OCI-LY3 (cell line): Measurements from ENCODE around the gene TMEM150C.

Source experiments
- H2AFZ ChIP-seq: fragments of 200-600, 300-600 bp; shearing (Covaris generic); 2 replicates; pipeline ENCODE4 v1.6.0; 2014; ENCODE audit warnings: antibody characterized with exemption, low read depth, low read length
- H3K27ac ChIP-seq: fragments of 200-600, 300-600 bp; sonication (generic); 2 replicates; pipeline ENCODE4 v1.5.1; 2014; ENCODE audit warnings: mild to moderate bottlenecking, low read length, moderate library complexity, mixed read lengths
- H3K27me3 ChIP-seq: fragments of 200-600, 300-600 bp; sonication (generic); 2 replicates; pipeline ENCODE4 v1.6.1; 2014; ENCODE audit warnings: low read depth, low read length, mixed read lengths
- H3K36me3 ChIP-seq: fragments of 200-600, 300-600 bp; sonication (generic); replicated peaks from 2 replicates; pipeline ENCODE3; 2014; ENCODE audit warnings: low read depth, low read length, mixed read lengths
- H3K4me1 ChIP-seq: fragments of 300-600, 200-600 bp; sonication (generic); 2 replicates; pipeline ENCODE4 v1.6.1; 2014; ENCODE audit warnings: low read length, mixed read lengths
- H3K4me2 ChIP-seq: fragments of 200-600, 300-600 bp; sonication (generic); 2 replicates; pipeline ENCODE4 v1.6.1; 2014; ENCODE audit warnings: low read length, mixed read lengths
- H3K4me3 ChIP-seq: fragments of 300-600, 200-600 bp; sonication (generic); 2 replicates; pipeline ENCODE4 v1.5.1; 2014; ENCODE audit warnings: antibody characterized with exemption, mild to moderate bottlenecking, low read length, moderate library complexity
- H3K79me2 ChIP-seq: fragments of 300-600, 200-600 bp; shearing (Covaris generic); 2 replicates; pipeline ENCODE4 v1.6.1; 2014; ENCODE audit warnings: mild to moderate bottlenecking, low read length, mixed read lengths
- H3K9ac ChIP-seq: fragments of 300-600, 200-600 bp; shearing (Covaris generic); 2 replicates; pipeline ENCODE4 v1.6.0; 2014; ENCODE audit warnings: mild to moderate bottlenecking, low read length, moderate library complexity
- H3K9me3 ChIP-seq: fragments of 200-600, 300-600 bp; shearing (Covaris generic); 2 replicates; pipeline ENCODE4 v1.6.1; 2014; ENCODE audit warnings: low read length, mixed read lengths; ENCODE audit not compliant: insufficient read depth
- H4K20me1 ChIP-seq: fragments of 200-600, 300-600 bp; sonication (generic); 2 replicates; pipeline ENCODE4 v1.6.1; 2016; ENCODE audit warnings: low read length, mixed read lengths; ENCODE audit not compliant: insufficient read depth
- CTCF ChIP-seq: fragments of 200-600, 300-600 bp; sonication (generic); IDR thresholded peaks from 2 replicates; pipeline ENCODE4 v1.5.1; 2014; ENCODE audit warnings: antibody characterized with exemption, low read length, low read depth
- EZH2phosphoT487 ChIP-seq: fragments of 200-600 bp; shearing (Covaris generic); IDR thresholded peaks from 2 replicates; pipeline ENCODE4 v1.6.1; 2018; ENCODE audit warnings: antibody characterized with exemption, mixed run types, low read depth

The TMEM150C gene

GRCh38 chr4:82489076-82489475 lies 72.7 kb downstream of the TMEM150C start:
- Histone ChIP-seq H3K79me2 (no peaks in the 10 kb centered on the region), H3K9me3 (no peaks in the 10 kb centered on the region), H3K4me3 (no peak overlapping the region), H3K27ac (no peak overlapping the region), H2AFZ (no peak overlapping the region), H4K20me1 (no peaks in the 10 kb centered on the region), H3K4me1 (no peaks in the 10 kb centered on the region), H3K36me3 (no peaks in the 10 kb centered on the region), H3K27me3 (no peaks in the 10 kb centered on the region), H3K4me2 (no peak overlapping the region), H3K9ac (no peak overlapping the region)
- TF ChIP-seq CTCF (no peak), EZH2phosphoT487 (no peak)

- no peak overlapping the region for H3K4me3 ChIP-seq
- no peak overlapping the region for H3K4me2 ChIP-seq
- no peaks in the 10 kb centered on the region for H3K4me1 ChIP-seq
- H4K20me1 ChIP-seq, result no peaks in the 10 kb centered on the region
- H3K27ac ChIP-seq, result no peak overlapping the region
- H3K36me3 ChIP-seq, result no peaks in the 10 kb centered on the region
- H3K9ac ChIP-seq, result no peak overlapping the region
- no peak overlapping the region for H2AFZ ChIP-seq
- no peaks in the 10 kb centered on the region for H3K27me3 ChIP-seq
- no peak for TF ChIP-seq CTCF
- no peak for TF ChIP-seq EZH2phosphoT487
- H3K79me2 ChIP-seq, result no peaks in the 10 kb centered on the region
- no peaks in the 10 kb centered on the region for H3K9me3 ChIP-seq
These were observed 76.6 kb downstream of the TMEM150C start for GRCh38 chr4:82484996-82485783.

DNA sequence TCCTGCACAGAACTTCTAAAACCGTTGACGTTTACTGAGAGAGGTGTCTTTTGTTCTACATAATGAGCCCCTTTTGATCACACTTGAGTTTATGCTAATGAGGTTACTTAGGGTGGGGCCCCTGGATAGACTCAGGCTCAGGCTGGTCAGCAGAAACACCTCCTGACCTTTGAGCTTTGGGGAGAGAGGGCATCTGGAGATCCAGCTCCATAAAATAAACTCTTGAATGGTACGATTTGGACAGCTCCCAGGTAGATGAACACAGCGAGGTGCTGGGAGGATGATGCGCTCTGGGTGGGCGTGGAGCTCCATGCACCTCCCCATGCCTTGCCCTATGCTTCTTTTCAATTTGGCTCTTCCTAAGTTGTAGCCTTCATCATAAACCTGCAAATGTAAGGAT lies 79.4 kb downstream of the TMEM150C start:
- Histone ChIP-seq H4K20me1 (no peaks in the 10 kb centered on the region), H3K9ac (no peak overlapping the region), H3K27me3 (no peaks in the 10 kb centered on the region), H3K36me3 (no peaks in the 10 kb centered on the region), H3K4me2 (no peak overlapping the region), H3K4me3 (no peak overlapping the region), H2AFZ (no peak overlapping the region), H3K27ac (no peak overlapping the region), H3K79me2 (no peaks in the 10 kb centered on the region), H3K4me1 (no peaks in the 10 kb centered on the region), H3K9me3 (no peaks in the 10 kb centered on the region)
- TF ChIP-seq EZH2phosphoT487, result no peak
- TF ChIP-seq CTCF, result no peak

DNA sequence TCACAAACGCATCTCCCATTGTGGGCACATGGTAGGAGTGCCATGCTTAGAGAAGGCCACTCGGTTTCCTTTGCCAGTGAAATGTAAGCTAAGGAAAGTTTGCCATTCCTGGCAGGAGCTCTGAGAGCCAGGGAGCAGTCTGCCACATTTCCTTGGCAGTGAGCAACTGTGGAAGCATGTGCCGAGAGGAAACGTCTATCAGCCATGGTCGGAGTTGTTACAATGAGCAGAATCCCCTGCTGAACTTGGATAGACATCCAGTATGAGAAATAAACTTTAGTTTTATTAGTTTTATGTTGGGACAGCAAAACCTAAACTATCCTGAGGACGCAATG lies 80.3 kb downstream of the TMEM150C start:
- Histone ChIP-seq H3K9ac (no peak overlapping the region), H3K27ac (no peak overlapping the region), H3K4me3 (no peak overlapping the region), H3K79me2 (no peaks in the 10 kb centered on the region), H3K4me1 (no peaks in the 10 kb centered on the region), H3K9me3 (no peaks in the 10 kb centered on the region), H3K27me3 (no peaks in the 10 kb centered on the region), H4K20me1 (no peaks in the 10 kb centered on the region), H2AFZ (no peak overlapping the region), H3K36me3 (no peaks in the 10 kb centered on the region), H3K4me2 (no peak overlapping the region)
- TF ChIP-seq EZH2phosphoT487, result no peak
- no peak for TF ChIP-seq CTCF
